AG04449 (cell line): ENCODE data around the gene TRH.
A peak's percentile ranks its signal among the peaks of the same experiment; 100 is the strongest.
"Not testable (repeated sequence)": the region's sequence is repeated elsewhere in the genome, so short reads cannot be mapped to it uniquely, and the experiment has no call there.

Experiments used
- CTCF ChIA-PET: fragments of 350-600 bp; formaldehyde crosslinking; extraction: SDS; loops from one replicate; lab custom pipeline; 2021; ENCODE audit warnings: antibody characterized with exemption; lab: Yijun Ruan, JAX
- POLR2A ChIA-PET: fragments of 400-600, 350-600 bp; formaldehyde crosslinking; extraction: SDS; loops from one replicate; lab custom pipeline; 2020; ENCODE audit warnings: antibody characterized with exemption, inconsistent platforms; lab: Yijun Ruan, JAX
- DNase-seq: peaks from one replicate; pipeline ENCODE4 v3.0.0-alpha.2; 2010; ENCODE audit warnings: low read depth, low spot score
- H3K4me3 ChIP-seq: 2 replicates; pipeline ENCODE4 v1.5.1; 2011; ENCODE audit warnings: low read depth, mild to moderate bottlenecking, control low read depth, low read length
- TF ChIP-seq, protein P1 (sequence below): IDR thresholded peaks from one replicate; pipeline ENCODE4 v1.5.1; 2011; ENCODE audit warnings: mild to moderate bottlenecking, moderate library complexity, low read length, control low read depth, inconsistent platforms; ENCODE audit not compliant: insufficient read depth; ENCODE audit errors: missing control alignments

TRH gene

DNA sequence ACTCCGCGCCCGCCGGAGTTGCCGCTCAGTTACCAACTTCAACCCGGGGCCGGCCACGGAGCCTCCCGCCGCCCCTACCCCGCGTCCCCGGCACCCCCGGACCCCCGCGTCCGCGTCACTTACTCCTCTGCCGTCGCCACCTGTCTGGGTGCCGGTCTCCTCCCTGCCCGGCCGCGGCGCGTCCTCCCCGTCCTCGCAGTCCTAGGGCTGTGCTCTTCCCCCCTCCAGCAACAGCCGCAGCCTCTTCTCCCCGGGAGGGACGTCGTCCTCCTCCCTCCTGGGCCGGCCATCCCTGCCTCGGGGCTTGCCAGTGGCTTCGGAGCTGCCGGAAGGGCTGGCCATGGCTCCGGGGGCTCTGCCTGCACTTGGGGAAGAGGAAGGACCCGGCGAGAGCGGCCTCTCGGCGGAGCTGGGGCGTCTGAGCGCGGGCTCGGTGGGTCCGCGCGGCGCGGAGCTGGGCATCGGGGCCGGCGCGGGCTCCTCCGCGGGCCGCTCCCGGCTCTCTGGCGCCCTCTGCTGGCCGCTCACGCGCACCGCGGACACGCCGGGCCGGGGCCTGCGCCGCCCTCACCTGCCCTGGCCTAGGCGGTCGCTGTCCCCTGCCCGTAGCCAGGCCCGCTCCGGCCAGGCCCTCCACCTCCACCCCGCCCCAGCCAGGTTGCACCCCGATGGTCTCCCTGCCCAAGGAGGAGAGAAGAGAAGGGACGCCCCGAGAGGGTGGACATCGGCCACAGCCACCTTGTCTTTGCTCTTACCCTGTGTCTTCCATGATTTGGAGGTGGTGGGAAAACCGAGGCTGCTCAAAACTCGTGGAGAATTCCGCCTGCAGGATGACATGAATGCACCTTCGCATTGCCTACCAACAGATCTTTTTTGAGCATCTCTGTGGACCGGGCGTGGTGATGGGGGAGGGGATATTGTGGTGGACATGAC, 28.4 kb downstream of the TRH start:
- peak overlapping the region; percentile 40 for H3K4me3 ChIP-seq
- CTCF ChIA-PET = interaction anchor here (0.9 to 2.2 kb wide), 12 partner anchors 8 to 513 kb away, joined by 3 to 10 read pairs (median 5); no protein-coding TSS in a partner anchor
- TF ChIP-seq, protein P1, sequence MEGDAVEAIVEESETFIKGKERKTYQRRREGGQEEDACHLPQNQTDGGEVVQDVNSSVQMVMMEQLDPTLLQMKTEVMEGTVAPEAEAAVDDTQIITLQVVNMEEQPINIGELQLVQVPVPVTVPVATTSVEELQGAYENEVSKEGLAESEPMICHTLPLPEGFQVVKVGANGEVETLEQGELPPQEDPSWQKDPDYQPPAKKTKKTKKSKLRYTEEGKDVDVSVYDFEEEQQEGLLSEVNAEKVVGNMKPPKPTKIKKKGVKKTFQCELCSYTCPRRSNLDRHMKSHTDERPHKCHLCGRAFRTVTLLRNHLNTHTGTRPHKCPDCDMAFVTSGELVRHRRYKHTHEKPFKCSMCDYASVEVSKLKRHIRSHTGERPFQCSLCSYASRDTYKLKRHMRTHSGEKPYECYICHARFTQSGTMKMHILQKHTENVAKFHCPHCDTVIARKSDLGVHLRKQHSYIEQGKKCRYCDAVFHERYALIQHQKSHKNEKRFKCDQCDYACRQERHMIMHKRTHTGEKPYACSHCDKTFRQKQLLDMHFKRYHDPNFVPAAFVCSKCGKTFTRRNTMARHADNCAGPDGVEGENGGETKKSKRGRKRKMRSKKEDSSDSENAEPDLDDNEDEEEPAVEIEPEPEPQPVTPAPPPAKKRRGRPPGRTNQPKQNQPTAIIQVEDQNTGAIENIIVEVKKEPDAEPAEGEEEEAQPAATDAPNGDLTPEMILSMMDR = peak; percentile 59
- POLR2A ChIA-PET, DNase-seq: not testable (repeated sequence)

GRCh38 chr3:130010556-130010955, 36.0 kb downstream of the TRH start:
- H3K4me3 ChIP-seq = no peak overlapping the region
- CTCF ChIA-PET = interaction anchor here (0.6 kb wide), 1 partner anchor 379 kb away, joined by 3 read pairs; no protein-coding TSS in a partner anchor
- POLR2A ChIA-PET = no interaction called here
- no peak for DNase-seq
- TF ChIP-seq, protein P1 = no peak

- POLR2A ChIA-PET, CTCF ChIA-PET, H3K4me3 ChIP-seq, DNase-seq: not testable (repeated sequence)
Observed at GRCh38 chr3:130012108-130012507, 37.6 kb downstream of the TRH start.

GRCh38 chr3:130013246-130013645, 38.7 kb downstream of the TRH start:
- CTCF ChIA-PET = interaction anchor here (1.5 kb wide), 1 partner anchor 10 kb away, joined by 10 read pairs; no protein-coding TSS in a partner anchor
- POLR2A ChIA-PET = not testable (repeated sequence)

DNA sequence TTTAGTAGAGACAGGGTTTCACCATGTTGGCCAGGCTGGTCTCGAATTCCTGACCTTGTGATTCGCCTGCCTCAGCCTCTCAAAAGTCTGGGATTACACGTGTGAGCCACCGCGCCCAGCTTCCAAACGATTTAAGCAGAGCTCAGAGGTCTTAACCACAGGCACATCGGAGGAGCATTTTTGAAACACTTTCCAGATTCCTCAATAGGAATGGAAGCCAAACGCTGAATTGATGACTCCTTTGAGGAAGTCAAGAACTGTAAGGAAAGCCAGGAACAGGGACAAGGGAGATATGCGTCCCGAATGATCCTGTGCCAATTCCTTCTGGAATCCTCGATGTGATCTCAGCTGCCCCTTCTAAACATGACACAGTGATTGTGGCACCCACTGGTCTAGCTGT, 40.0 kb downstream of the TRH start:
- POLR2A ChIA-PET = no interaction called here
- DNase-seq = peak; percentile 24
- CTCF ChIA-PET = interaction anchor here (1.5 kb wide), 1 partner anchor 11 kb away, joined by 10 read pairs; no protein-coding TSS in a partner anchor
- no peak overlapping the region for H3K4me3 ChIP-seq
- TF ChIP-seq, protein P1 = no peak

More at GRCh38 chr3:130013246-130013645, 38.7 kb downstream of the TRH start:
- H3K4me3 ChIP-seq, DNase-seq: not testable (repeated sequence)

DNA sequence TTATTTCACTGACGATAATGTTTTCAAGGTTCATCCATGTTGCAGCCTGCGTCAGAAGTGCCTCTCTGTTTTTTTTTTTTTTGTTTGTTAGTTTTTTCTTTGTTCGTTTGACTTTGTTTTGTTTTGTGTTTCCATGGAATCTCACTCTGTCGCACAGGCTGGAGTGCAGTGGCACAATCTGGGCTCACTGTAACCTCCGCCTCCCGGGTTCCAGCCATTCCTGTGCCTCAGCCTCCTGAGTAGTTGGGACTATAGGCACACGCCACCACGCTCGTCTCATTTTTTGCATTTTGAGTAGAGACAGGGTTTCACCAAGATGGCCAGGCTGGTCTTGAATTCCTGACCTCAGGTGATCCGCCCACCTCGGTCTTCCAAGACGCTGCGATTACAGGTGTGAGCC, 43.1 kb downstream of the TRH start:
- POLR2A ChIA-PET, DNase-seq, H3K4me3 ChIP-seq, CTCF ChIA-PET: not testable (repeated sequence)

GRCh38 chr3:130026146-130026829, 51.8 kb downstream of the TRH start:
- POLR2A ChIA-PET, CTCF ChIA-PET, H3K4me3 ChIP-seq, DNase-seq: not testable (repeated sequence)

GRCh38 chr3:130027437-130027836, 52.9 kb downstream of the TRH start:
- CTCF ChIA-PET = not testable (repeated sequence)

More at GRCh38 chr3:130027437-130027836, 52.9 kb downstream of the TRH start:
- DNase-seq, H3K4me3 ChIP-seq, POLR2A ChIA-PET: not testable (repeated sequence)
